ENCODE data around the gene MSI2. TPM values are rescaled to one million over a fixed set of nuclear protein-coding genes. Genes with fewer than 3 reads are reported as not detected.

Gene MSI2
- total and polyA plus RNA-seq, 2 experiments from 2014 or later, result 18.9 to 41.8 TPM

GRCh38 chr17:57422574-57423164 lies 166.3 kb downstream of the MSI2 start (continued):
- TF ChIP-seq, protein P1, sequence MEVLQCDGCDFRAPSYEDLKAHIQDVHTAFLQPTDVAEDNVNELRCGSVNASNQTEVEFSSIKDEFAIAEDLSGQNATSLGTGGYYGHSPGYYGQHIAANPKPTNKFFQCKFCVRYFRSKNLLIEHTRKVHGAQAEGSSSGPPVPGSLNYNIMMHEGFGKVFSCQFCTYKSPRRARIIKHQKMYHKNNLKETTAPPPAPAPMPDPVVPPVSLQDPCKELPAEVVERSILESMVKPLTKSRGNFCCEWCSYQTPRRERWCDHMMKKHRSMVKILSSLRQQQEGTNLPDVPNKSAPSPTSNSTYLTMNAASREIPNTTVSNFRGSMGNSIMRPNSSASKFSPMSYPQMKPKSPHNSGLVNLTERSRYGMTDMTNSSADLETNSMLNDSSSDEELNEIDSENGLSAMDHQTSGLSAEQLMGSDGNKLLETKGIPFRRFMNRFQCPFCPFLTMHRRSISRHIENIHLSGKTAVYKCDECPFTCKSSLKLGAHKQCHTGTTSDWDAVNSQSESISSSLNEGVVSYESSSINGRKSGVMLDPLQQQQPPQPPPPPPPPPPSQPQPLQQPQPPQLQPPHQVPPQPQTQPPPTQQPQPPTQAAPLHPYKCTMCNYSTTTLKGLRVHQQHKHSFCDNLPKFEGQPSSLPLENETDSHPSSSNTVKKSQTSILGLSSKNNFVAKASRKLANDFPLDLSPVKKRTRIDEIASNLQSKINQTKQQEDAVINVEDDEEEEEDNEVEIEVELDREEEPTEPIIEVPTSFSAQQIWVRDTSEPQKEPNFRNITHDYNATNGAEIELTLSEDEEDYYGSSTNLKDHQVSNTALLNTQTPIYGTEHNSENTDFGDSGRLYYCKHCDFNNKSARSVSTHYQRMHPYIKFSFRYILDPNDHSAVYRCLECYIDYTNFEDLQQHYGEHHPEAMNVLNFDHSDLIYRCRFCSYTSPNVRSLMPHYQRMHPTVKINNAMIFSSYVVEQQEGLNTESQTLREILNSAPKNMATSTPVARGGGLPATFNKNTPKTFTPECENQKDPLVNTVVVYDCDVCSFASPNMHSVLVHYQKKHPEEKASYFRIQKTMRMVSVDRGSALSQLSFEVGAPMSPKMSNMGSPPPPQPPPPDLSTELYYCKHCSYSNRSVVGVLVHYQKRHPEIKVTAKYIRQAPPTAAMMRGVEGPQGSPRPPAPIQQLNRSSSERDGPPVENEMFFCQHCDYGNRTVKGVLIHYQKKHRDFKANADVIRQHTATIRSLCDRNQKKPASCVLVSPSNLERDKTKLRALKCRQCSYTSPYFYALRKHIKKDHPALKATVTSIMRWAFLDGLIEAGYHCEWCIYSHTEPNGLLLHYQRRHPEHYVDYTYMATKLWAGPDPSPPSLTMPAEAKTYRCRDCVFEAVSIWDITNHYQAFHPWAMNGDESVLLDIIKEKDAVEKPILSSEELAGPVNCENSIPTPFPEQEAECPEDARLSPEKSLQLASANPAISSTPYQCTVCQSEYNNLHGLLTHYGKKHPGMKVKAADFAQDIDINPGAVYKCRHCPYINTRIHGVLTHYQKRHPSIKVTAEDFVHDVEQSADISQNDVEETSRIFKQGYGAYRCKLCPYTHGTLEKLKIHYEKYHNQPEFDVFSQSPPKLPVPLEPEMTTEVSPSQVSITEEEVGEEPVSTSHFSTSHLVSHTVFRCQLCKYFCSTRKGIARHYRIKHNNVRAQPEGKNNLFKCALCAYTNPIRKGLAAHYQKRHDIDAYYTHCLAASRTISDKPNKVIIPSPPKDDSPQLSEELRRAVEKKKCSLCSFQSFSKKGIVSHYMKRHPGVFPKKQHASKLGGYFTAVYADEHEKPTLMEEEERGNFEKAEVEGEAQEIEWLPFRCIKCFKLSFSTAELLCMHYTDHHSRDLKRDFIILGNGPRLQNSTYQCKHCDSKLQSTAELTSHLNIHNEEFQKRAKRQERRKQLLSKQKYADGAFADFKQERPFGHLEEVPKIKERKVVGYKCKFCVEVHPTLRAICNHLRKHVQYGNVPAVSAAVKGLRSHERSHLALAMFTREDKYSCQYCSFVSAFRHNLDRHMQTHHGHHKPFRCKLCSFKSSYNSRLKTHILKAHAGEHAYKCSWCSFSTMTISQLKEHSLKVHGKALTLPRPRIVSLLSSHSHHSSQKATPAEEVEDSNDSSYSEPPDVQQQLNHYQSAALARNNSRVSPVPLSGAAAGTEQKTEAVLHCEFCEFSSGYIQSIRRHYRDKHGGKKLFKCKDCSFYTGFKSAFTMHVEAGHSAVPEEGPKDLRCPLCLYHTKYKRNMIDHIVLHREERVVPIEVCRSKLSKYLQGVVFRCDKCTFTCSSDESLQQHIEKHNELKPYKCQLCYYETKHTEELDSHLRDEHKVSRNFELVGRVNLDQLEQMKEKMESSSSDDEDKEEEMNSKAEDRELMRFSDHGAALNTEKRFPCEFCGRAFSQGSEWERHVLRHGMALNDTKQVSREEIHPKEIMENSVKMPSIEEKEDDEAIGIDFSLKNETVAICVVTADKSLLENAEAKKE (CRISPR knock-in tag; IDR thresholded peaks at IDR 0.05), result no peak
- TF ChIP-seq, protein P2, sequence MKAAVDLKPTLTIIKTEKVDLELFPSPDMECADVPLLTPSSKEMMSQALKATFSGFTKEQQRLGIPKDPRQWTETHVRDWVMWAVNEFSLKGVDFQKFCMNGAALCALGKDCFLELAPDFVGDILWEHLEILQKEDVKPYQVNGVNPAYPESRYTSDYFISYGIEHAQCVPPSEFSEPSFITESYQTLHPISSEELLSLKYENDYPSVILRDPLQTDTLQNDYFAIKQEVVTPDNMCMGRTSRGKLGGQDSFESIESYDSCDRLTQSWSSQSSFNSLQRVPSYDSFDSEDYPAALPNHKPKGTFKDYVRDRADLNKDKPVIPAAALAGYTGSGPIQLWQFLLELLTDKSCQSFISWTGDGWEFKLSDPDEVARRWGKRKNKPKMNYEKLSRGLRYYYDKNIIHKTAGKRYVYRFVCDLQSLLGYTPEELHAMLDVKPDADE (IDR thresholded peaks at IDR 0.05), result no peak
- TF ChIP-seq CREB1 (CRISPR knock-in tag; IDR thresholded peaks at IDR 0.05; ENCODE audit: low read depth) (no peak), ZNF114 (CRISPR knock-in tag; IDR thresholded peaks at IDR 0.05) (no peak)
- TF ChIP-seq, protein P3, sequence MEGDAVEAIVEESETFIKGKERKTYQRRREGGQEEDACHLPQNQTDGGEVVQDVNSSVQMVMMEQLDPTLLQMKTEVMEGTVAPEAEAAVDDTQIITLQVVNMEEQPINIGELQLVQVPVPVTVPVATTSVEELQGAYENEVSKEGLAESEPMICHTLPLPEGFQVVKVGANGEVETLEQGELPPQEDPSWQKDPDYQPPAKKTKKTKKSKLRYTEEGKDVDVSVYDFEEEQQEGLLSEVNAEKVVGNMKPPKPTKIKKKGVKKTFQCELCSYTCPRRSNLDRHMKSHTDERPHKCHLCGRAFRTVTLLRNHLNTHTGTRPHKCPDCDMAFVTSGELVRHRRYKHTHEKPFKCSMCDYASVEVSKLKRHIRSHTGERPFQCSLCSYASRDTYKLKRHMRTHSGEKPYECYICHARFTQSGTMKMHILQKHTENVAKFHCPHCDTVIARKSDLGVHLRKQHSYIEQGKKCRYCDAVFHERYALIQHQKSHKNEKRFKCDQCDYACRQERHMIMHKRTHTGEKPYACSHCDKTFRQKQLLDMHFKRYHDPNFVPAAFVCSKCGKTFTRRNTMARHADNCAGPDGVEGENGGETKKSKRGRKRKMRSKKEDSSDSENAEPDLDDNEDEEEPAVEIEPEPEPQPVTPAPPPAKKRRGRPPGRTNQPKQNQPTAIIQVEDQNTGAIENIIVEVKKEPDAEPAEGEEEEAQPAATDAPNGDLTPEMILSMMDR (conservative IDR thresholded peaks at IDR 0.05; ENCODE audit: low read depth in 2 of 2), result no peak

DNA sequence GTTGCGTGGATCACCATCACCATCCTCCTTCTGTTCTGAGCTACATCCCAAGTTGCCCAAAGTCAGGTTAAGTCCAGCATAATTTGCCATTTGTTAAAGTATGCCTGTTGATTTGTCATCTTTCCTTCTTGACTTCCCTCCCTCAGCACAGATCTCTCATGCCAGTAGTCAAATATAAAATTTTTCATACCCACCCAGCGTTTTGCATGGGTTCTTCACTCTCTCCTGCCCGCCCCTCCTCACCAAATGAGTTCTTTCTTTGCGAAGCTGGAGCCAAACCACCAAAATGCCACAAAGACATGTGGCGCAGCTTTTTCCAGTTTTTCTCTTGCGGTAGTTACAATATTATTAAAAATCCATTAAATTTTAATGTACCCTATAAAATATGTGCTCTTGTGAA lies 167.2 kb downstream of the MSI2 start:
- ATAC-seq, result no peak
- H4K20me1 ChIP-seq (replicated peaks; ENCODE audit: insufficient read depth), result peaks cover 5% of the 10 kb centered on the region; the same call in 1 of the 2 replicates
- Mint-ChIP-seq H3K27me3 (ENCODE audit: insufficient read depth, low read depth, poor library complexity) (peaks cover 11% of the 10 kb centered on the region), H3K27ac (no peak overlapping the region), H3K4me3 (no peak overlapping the region), H3K9me3 (no peaks in the 10 kb centered on the region), H3K36me3 (ENCODE audit: low read depth) (peaks cover 4% of the 10 kb centered on the region; the same call in 1 of the 3 replicates), H3K4me1 (peaks cover 36% of the 10 kb centered on the region)
- H3F3A ChIP-seq (replicated peaks; ENCODE audit: low read depth), result no peaks in the 10 kb centered on the region
- no peak overlapping the region for H3K27ac ChIP-seq (ENCODE audit: low read depth)
- no peak overlapping the region for H3K4me2 ChIP-seq
- H3K36me3 ChIP-seq (ENCODE audit: insufficient read depth), result no peaks in the 10 kb centered on the region
- H2AFZ ChIP-seq, result no peak overlapping the region
- H3K27me3 ChIP-seq (ENCODE audit: insufficient read depth), result no peaks in the 10 kb centered on the region
- peaks cover 25% of the 10 kb centered on the region for H3K4me1 ChIP-seq (ENCODE audit: insufficient read depth)
- no peak overlapping the region for H3K4me3 ChIP-seq
- DNase-seq (ENCODE audit: low spot score), result no peak
- 0 out of 2 replicates have a peak, but pooled peaks cover 3% of the 10 kb centered on the region for H3K9me2 ChIP-seq (ENCODE audit: insufficient read depth)
- peaks cover 22% of the 10 kb centered on the region for H3K79me2 ChIP-seq (replicated peaks; ENCODE audit: insufficient read depth)
- TF ChIP-seq NANOG (IDR thresholded peaks at IDR 0.05; ENCODE audit: borderline replicate concordance), result no peak
- TF ChIP-seq, protein P1 (CRISPR knock-in tag; IDR thresholded peaks at IDR 0.05), result no peak

All from GM23338 (cell line).